OCI-M1 (cell line): ENCODE data around the gene INTS11.

Source experiments
- DNase-seq: peaks from one replicate; lab custom pipeline; 2025; lab: John Stamatoyannopoulos, UW

Gene INTS11

GRCh38 chr1:1262758-1263157 is 61.7 kb downstream of the INTS11 start:
- DNase-seq, result no peak

- no peak for DNase-seq
Observed at GRCh38 chr1:1262071-1262470, 62.4 kb downstream of the INTS11 start.
